T-helper 1 cell treated with Interleukin-12 subunit alpha and Interleukin-12 subunit beta and Interleukin-4 antibody, amounts not matched to agents 30 μg/mL and 1 μg/mL, for 36 hours (primary cell): Measurements from ENCODE around the gene POU3F4.

Source experiments
- H3K27ac Mint-ChIP-seq: one replicate; pipeline ENCODE4 v1.8.0; 2021; ENCODE audit warnings: mild to moderate bottlenecking, mixed read lengths
- H3K27me3 Mint-ChIP-seq: one replicate; pipeline ENCODE4 v1.8.0; 2021; ENCODE audit warnings: low read depth, mixed read lengths
- H3K36me3 Mint-ChIP-seq: one replicate; pipeline ENCODE4 v1.8.0; 2021; ENCODE audit warnings: low read depth, mixed read lengths
- H3K4me1 Mint-ChIP-seq: one replicate; pipeline ENCODE4 v1.8.0; 2021; ENCODE audit warnings: low read depth, mixed read lengths
- H3K4me3 Mint-ChIP-seq: one replicate; pipeline ENCODE4 v1.8.0; 2021; ENCODE audit warnings: mild to moderate bottlenecking, moderate library complexity, mixed read lengths
- H3K9me3 Mint-ChIP-seq: one replicate; pipeline ENCODE4 v1.8.0; 2021; ENCODE audit warnings: mixed read lengths

POU3F4 gene

DNA sequence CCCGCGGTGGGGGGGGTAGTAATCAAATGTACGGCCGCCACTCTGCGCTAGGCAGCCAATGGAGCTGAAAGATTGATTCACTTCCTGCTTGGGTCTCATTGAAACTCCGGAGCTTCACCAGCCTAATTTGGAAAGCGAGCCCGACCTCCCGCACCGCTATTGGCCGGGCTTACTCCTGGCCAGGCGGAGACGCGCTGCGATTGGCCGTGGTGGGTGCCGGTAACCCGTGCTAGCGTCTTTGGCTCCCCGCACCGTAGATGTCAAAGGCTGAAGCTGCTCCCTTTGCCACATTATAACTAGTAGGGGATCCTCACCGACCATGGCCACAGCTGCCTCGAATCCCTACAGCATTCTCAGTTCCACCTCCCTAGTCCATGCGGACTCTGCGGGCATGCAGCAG is at the start of gene POU3F4:
POU3F4 (plus strand) TSS at position 285 of the 400 bp plus-strand sequence; CDS start at position 320, 35 bp downstream.
- no peaks in the 10 kb centered on the region for H3K4me1 Mint-ChIP-seq
- peaks cover 74% of the 10 kb centered on the region for H3K27me3 Mint-ChIP-seq
- H3K27ac Mint-ChIP-seq, result no peak within 1 kb of the TSS
- peaks cover 3% of the 10 kb centered on the region for H3K36me3 Mint-ChIP-seq
- peaks cover 3% of the 10 kb centered on the region for H3K9me3 Mint-ChIP-seq
- no peak within 1 kb of the TSS for H3K4me3 Mint-ChIP-seq

DNA sequence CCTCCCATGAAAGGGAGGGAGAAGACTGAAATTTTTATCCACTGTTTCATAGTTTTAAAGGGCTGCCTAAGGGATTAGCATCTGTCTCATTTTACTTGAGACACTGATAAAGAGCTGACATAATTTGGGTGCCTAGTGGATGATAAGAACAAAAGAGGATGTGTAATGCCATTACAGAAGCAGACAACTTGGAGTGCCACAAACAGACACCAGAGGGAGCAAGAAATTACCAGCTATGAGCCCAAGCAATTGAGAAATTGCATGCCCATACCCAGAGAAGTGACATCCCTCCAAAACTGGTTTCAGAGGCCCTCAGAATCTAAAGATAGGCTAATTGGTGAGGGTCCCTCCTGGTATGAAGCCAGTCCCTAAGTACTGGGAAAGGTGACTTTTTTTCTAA is 38.5 kb upstream of the POU3F4 start:
- H3K27me3 Mint-ChIP-seq, result no peaks in the 10 kb centered on the region
- H3K4me1 Mint-ChIP-seq, result no peaks in the 10 kb centered on the region
- no peak overlapping the region for H3K27ac Mint-ChIP-seq
- H3K4me3 Mint-ChIP-seq, result no peak overlapping the region
- H3K36me3 Mint-ChIP-seq, result no peaks in the 10 kb centered on the region
- H3K9me3 Mint-ChIP-seq, result no peaks in the 10 kb centered on the region

DNA sequence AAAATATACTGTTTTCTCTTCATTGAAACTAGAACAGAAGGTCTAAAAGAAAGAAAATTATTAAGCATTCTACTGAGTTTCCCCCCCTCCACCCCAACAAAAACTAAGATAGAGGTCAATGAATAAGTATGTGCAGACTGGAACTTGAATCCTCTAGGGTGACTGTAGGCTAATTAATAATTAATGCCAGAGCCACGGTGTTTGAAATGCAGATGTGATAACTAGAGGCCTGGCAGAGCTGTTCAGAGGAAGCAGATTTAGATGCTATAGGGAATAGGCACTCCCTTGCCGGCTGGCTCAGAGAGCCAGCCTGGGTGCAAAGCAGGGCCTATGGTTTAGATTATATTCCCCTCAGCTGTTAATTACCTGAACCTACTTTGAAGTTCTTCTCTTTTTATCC is 12.2 kb upstream of the POU3F4 start:
- Mint-ChIP-seq H3K4me1 (no peaks in the 10 kb centered on the region), H3K27ac (no peak overlapping the region), H3K36me3 (no peaks in the 10 kb centered on the region), H3K4me3 (no peak overlapping the region), H3K9me3 (no peaks in the 10 kb centered on the region), H3K27me3 (no peaks in the 10 kb centered on the region)

DNA sequence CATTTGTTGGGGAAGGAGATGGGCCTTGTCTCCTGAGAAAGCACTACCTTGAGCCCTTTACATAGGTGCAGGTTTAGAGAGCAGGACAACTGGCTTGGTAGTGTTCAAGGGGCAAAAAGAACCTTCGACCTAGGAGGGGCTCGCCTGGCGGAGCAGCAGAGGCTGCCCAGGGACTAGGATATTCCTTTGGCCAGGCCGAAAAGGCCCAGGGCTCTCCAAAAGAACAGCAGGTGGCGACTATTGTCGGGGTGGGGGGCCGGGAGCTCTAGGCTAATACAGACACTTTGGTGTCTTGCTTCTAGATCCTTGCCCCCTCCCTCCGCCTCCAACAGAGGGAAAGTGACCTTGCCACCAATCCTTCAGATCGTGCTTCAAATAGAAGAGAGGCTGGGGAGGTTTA is 7.1 kb upstream of the POU3F4 start:
- Mint-ChIP-seq H3K27ac (no peak overlapping the region), H3K9me3 (no peaks in the 10 kb centered on the region), H3K36me3 (no peaks in the 10 kb centered on the region), H3K4me1 (no peaks in the 10 kb centered on the region), H3K27me3 (peaks cover 31% of the 10 kb centered on the region), H3K4me3 (no peak overlapping the region)

DNA sequence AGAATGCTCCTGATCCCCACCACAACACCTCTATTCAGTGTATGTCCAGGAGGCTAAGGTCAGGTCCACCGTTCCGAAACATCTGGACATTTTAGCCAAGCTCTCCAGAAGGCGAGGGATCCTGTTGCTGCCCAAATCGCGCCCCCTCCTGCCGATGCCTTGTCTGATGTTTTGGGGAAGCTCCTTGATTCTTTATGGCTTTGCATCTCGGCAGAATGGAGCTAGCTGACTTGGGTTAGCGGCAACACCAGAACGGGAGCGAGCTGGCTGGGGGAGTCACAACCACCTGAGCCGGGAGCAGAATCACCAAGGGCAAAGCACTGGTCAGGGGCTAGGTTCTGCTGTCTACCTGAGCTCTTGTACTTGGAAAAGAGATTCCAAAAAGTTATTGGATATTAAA is 6.6 kb upstream of the POU3F4 start:
- Mint-ChIP-seq H3K9me3 (no peaks in the 10 kb centered on the region), H3K4me3 (no peak overlapping the region), H3K27ac (no peak overlapping the region), H3K4me1 (no peaks in the 10 kb centered on the region), H3K36me3 (no peaks in the 10 kb centered on the region), H3K27me3 (peaks cover 36% of the 10 kb centered on the region)

DNA sequence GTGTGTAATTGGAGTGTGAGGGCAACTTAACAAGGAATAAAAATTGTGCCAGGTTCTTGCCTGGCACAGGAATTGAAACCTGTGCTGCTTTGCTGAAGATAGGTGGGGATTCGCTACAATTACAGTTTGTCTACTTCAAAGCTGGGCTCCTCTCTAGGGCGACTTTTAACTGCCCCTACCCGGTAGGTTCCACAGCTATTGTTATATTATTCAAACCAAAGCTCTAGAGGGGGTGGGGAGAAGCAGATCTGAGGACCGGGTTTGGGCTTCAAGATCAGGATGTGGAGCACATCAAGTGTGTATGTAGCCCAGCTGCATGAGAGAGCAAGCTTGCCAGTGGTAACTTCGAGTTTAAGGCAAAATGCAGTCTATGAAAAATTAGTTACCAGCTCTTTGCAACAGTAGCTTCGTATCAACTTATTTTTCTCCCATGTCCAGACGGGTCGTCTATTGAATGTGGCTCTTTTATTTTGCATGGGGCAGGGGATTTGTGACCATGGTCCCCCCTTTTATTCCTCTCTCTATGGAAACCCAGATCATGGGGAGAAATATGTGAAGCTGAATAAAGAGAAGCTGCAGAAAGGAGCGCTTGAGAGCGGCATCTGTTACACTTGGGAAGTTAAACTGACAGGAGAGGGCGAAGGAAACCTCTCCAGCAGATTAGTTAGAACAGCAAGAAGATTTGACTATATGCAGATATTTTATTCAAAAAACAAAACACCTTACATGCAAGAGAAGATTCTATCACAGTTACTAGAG is 3.2 kb upstream of the POU3F4 start:
- Mint-ChIP-seq H3K4me1 (no peaks in the 10 kb centered on the region), H3K27me3 (peaks cover 67% of the 10 kb centered on the region), H3K27ac (no peak overlapping the region), H3K4me3 (no peak overlapping the region), H3K36me3 (peaks cover 3% of the 10 kb centered on the region), H3K9me3 (peaks cover 3% of the 10 kb centered on the region)

DNA sequence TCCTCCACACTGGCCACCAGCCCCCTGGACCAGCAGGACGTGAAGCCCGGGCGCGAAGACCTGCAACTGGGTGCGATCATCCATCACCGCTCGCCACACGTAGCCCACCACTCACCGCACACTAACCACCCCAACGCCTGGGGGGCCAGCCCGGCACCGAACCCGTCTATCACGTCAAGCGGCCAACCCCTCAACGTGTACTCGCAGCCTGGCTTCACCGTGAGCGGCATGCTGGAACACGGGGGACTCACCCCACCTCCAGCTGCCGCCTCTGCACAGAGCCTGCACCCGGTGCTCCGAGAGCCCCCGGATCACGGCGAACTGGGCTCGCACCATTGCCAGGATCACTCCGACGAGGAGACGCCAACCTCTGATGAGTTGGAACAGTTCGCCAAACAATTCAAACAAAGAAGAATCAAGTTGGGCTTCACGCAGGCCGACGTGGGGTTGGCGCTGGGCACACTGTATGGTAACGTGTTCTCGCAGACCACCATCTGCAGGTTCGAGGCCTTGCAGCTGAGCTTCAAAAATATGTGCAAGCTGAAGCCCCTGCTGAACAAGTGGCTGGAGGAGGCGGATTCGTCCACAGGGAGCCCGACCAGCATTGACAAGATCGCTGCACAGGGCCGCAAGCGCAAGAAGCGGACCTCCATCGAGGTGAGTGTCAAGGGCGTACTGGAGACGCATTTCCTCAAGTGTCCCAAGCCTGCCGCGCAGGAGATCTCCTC is 600 bp downstream of the POU3F4 start:
- Mint-ChIP-seq H3K9me3 (peaks cover 3% of the 10 kb centered on the region), H3K36me3 (peaks cover 3% of the 10 kb centered on the region), H3K27me3 (peaks cover 67% of the 10 kb centered on the region), H3K4me3 (no peak overlapping the region), H3K27ac (no peak overlapping the region), H3K4me1 (no peaks in the 10 kb centered on the region)

DNA sequence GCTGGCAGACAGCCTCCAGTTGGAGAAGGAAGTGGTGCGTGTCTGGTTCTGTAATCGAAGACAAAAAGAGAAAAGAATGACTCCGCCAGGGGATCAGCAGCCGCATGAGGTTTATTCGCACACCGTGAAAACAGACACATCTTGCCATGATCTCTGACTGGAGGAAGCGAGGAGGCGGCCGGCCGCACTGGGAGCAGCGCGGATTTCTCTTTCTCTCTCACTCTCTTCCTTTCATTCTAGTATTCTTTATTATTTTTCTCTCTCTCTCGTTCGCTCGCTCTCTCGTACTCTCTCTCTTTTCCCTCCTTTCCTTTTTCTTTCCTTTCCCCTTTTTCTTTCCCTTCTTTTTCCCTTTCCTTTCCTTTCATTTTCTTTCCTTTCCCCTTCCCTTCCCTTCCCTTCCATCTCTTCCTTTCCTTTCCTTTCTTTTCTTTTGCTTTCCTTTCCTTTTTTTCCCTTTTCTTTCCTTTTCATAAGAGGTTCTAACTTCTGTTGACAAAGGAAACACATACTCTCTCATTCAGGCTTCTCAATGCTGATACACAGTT is 1.2 kb downstream of the POU3F4 start:
- Mint-ChIP-seq H3K27me3 (peaks cover 67% of the 10 kb centered on the region), H3K27ac (peak overlapping the region; percentile 49), H3K4me3 (peak overlapping the region; percentile 15), H3K4me1 (no peaks in the 10 kb centered on the region), H3K36me3 (peaks cover 3% of the 10 kb centered on the region), H3K9me3 (peaks cover 3% of the 10 kb centered on the region)

DNA sequence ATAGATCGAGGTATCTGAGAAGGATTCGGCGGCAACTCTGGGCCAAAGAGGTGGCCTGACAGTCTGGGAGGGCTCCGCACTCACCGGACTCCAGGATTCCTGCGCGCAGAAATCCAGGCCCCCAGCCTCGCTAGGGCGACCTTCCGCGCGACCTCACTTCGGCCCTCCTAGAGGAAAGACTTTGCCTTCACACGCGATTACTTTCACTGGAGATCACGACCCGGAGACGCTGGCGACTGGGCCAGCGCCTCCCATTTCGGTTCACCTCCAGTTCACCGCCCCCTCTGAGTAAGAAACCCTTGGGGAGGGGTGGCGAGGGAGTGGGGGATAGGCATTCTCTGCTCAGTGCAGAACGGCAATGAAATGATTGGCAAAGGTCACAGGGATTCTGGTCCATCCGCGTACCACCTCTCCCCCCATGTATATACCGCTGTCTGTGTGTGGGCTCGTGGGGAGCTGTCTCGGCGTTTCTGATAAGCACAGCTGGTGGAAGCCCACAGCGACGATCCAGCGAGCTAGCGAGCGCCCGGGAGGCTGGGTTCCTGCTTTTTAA is 2.5 kb downstream of the POU3F4 start:
- peaks cover 3% of the 10 kb centered on the region for H3K9me3 Mint-ChIP-seq
- no peaks in the 10 kb centered on the region for H3K4me1 Mint-ChIP-seq
- no peak overlapping the region for H3K4me3 Mint-ChIP-seq
- peaks cover 3% of the 10 kb centered on the region for H3K36me3 Mint-ChIP-seq
- no peak overlapping the region for H3K27ac Mint-ChIP-seq
- peaks cover 63% of the 10 kb centered on the region for H3K27me3 Mint-ChIP-seq

DNA sequence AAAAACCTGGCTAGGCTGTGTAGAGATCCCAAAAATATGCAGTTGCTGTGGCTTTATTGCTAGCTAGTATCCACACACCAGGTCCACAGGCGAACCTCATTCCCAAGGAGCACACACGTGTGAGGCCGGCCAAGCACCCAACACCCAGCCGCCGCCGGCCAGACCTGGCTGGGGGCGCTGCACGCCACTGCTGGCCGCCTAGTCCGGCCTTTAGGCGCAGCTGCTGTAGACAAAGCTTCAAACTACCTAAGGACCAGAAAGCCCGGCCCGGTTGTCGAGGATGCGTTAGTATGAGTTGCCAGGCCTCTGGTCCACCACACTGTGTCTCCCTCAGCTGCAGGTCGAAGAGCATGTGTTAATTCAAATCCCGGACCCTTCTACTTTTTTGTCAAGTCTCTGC is 3.1 kb downstream of the POU3F4 start:
- Mint-ChIP-seq H3K36me3 (peaks cover 3% of the 10 kb centered on the region), H3K4me1 (no peaks in the 10 kb centered on the region), H3K9me3 (peaks cover 3% of the 10 kb centered on the region), H3K4me3 (no peak overlapping the region), H3K27me3 (peaks cover 56% of the 10 kb centered on the region), H3K27ac (no peak overlapping the region)

DNA sequence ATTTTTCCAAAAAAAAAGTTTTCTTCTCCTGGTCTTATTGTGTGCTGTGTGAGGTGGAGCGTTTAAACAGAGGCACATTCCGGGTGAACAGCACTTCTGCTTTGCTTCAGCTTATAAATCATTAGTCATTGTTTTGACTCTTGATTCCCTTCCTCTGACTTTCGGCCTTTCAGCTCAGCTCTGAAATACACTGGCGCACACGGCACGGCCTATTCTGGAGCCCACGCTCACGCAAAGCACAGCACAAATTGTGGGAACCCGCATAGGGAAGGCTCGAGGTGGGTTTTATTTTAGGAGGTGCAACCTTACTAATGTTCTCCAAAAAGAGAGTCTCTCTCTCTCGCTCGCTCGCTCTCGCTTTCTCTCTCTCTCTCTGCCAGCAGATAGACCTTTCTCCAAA is 4.0 kb downstream of the POU3F4 start:
- H3K36me3 Mint-ChIP-seq, result peaks cover 3% of the 10 kb centered on the region
- H3K27me3 Mint-ChIP-seq, result peaks cover 49% of the 10 kb centered on the region
- no peaks in the 10 kb centered on the region for H3K4me1 Mint-ChIP-seq
- peaks cover 3% of the 10 kb centered on the region for H3K9me3 Mint-ChIP-seq
- H3K4me3 Mint-ChIP-seq, result no peak overlapping the region
- no peak overlapping the region for H3K27ac Mint-ChIP-seq

DNA sequence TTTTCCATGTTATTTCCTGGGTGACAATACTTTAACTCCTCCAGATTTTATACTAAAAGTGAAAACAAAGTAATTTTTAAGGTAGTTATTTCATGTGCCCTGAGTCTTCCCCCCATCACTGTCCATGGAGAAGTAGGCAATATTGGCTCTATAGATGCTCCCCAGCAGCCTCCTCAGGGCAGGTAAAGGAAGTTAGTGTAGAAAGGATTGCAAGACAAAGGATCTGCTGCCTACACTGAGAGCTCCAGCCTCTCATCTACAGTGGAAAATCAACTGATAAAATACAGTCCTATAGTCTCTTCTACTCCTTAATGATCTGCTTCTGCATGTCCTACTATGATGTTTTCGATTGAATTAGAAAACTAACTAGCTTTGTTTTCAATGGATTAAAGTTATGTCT is 8.5 kb downstream of the POU3F4 start:
- no peak overlapping the region for H3K27ac Mint-ChIP-seq
- H3K4me1 Mint-ChIP-seq, result no peaks in the 10 kb centered on the region
- no peaks in the 10 kb centered on the region for H3K9me3 Mint-ChIP-seq
- no peak overlapping the region for H3K4me3 Mint-ChIP-seq
- H3K36me3 Mint-ChIP-seq, result no peaks in the 10 kb centered on the region
- H3K27me3 Mint-ChIP-seq, result peaks cover 10% of the 10 kb centered on the region

DNA sequence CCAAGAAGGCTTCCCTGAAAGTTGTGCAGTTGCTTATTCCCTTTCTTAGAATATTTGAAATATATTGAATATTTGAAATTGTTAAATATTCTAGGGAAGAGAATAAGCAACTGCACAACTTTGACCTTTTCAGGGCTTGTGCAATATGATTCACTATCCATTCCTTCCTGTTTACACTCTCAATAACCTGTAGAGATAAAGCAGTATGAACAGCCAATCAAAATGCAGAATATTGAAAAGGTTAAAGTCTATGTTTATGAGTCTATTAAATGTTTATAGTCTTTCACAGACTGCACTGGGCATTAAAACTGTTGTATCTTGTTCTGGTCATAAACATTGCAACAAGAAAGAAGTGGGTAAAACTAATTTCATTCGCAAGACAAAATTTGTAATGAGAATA is 13.8 kb downstream of the POU3F4 start:
- no peak overlapping the region for H3K4me3 Mint-ChIP-seq
- H3K36me3 Mint-ChIP-seq, result no peaks in the 10 kb centered on the region
- H3K4me1 Mint-ChIP-seq, result no peaks in the 10 kb centered on the region
- H3K27me3 Mint-ChIP-seq, result no peaks in the 10 kb centered on the region
- H3K9me3 Mint-ChIP-seq, result no peaks in the 10 kb centered on the region
- no peak overlapping the region for H3K27ac Mint-ChIP-seq

DNA sequence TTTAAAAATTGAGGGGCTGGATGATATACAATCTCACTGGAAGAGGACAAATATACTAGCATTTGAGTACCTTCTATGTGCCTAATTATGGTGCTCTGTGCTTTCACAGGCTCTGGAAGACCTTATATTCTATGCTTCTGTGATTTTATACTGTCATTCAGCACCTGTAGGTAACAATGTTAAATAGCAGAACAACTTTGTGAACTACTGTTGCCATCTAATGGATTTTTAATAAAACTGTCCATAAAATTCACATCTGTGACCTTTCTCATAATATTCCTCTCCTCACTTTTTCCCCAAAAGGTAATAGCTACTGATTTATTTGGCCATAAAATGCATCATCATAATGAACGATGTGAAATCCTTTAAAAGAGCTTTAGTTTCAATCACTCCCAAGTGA is 21.9 kb downstream of the POU3F4 start:
- H3K36me3 Mint-ChIP-seq, result no peaks in the 10 kb centered on the region
- H3K9me3 Mint-ChIP-seq, result no peaks in the 10 kb centered on the region
- no peak overlapping the region for H3K27ac Mint-ChIP-seq
- no peaks in the 10 kb centered on the region for H3K27me3 Mint-ChIP-seq
- H3K4me1 Mint-ChIP-seq, result no peaks in the 10 kb centered on the region
- H3K4me3 Mint-ChIP-seq, result no peak overlapping the region
